RWPE1 (cell line): ENCODE measurements around the gene NLRP4.

Experiments
- CTCF ChIA-PET: fragments of 350-600 bp; sonication (Branson Sonifier 250); formaldehyde crosslinking; extraction: SDS; loops from one replicate; lab custom pipeline; 2021; lab: Yijun Ruan, JAX
- POLR2A ChIA-PET: fragments of 400-600 bp; formaldehyde crosslinking; extraction: SDS; loops from one replicate; lab custom pipeline; 2020; ENCODE audit warnings: antibody characterized with exemption; ENCODE audit not compliant: low non-redundant PET; lab: Yijun Ruan, JAX
- DNase-seq: peaks from one replicate; pipeline ENCODE4 v3.0.0; 2012; ENCODE audit warnings: low spot score
- H3K27ac ChIP-seq: fragments of 450-650 bp; 2 replicates; pipeline ENCODE4 v1.5.1; 2017
- TF ChIP-seq, protein P1 (sequence below): fragments of 450-650 bp; conservative IDR thresholded peaks from 2 replicates; pipeline ENCODE4 v1.5.1; 2017; ENCODE audit warnings: low read depth, mild to moderate bottlenecking

NLRP4 gene

DNA sequence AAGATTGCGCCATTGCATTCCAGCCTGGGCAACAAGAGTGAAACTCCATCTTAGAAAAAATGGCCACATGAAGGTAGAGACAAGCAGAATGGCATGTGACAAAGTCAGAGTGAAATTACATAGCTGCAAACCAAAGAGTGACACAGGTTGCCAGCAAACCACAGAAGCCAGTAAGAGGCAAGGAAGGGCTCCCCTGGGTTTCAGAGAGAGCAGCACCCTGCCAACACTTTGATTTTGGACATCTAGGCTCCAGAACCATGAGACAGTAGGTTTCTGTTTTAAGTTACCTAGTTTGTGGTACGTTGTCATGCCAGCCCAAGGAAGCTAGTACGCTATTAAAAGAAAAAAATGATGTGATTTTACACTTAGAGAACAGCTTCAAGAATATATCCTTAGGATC is 1.9 kb downstream of the NLRP4 start:
- CTCF ChIA-PET: no interaction called here
- no peak overlapping the region for H3K27ac ChIP-seq
- DNase-seq: no peak
- POLR2A ChIA-PET: no interaction called here
- TF ChIP-seq, protein P1, sequence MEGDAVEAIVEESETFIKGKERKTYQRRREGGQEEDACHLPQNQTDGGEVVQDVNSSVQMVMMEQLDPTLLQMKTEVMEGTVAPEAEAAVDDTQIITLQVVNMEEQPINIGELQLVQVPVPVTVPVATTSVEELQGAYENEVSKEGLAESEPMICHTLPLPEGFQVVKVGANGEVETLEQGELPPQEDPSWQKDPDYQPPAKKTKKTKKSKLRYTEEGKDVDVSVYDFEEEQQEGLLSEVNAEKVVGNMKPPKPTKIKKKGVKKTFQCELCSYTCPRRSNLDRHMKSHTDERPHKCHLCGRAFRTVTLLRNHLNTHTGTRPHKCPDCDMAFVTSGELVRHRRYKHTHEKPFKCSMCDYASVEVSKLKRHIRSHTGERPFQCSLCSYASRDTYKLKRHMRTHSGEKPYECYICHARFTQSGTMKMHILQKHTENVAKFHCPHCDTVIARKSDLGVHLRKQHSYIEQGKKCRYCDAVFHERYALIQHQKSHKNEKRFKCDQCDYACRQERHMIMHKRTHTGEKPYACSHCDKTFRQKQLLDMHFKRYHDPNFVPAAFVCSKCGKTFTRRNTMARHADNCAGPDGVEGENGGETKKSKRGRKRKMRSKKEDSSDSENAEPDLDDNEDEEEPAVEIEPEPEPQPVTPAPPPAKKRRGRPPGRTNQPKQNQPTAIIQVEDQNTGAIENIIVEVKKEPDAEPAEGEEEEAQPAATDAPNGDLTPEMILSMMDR: no peak

DNA sequence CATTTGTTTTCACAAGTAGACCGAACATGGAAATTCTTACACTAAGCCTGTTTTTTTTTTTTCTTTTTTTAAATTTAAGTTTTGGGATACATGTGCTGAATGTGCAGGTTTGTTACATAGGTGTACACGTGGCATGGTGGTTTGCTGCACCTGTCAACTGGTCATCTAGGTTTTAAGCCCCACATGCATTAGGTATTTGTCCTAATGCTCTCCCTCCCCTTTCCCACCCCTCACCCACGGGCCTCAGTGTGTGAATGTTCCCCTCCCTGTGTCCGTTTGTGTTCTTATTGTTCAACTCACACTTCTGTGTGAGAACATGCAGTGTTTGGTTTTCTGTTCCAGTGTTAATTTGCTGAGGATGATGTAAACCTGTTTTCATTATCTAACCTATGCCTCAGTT is 2.6 kb downstream of the NLRP4 start:
- no peak for DNase-seq
- no peak overlapping the region for H3K27ac ChIP-seq
- POLR2A ChIA-PET: no interaction called here
- CTCF ChIA-PET: no interaction called here
- TF ChIP-seq, protein P1: no peak

DNA sequence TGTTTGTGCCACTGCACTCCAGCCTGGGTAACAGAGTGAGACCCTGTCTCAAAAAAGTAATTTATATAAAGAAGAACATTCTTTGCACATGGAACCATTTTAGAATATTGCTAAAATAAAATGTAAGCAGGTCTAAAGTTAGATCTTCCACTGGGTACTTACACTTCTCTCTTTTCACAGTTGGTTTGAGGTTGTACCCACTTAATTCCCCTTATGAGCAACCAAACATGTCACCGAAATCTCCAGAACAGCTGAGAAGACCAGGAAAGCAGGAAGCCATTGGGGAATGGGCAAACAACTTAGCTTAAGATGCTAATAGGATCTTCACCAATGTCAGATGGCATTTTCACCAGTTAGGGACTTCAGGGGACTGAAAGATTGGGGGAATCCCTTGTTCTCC is 18.8 kb downstream of the NLRP4 start:
- TF ChIP-seq, protein P1: no peak
- ChIA-PET POLR2A (no interaction called here), CTCF (no interaction called here)
- no peak for DNase-seq
- H3K27ac ChIP-seq: no peak overlapping the region

DNA sequence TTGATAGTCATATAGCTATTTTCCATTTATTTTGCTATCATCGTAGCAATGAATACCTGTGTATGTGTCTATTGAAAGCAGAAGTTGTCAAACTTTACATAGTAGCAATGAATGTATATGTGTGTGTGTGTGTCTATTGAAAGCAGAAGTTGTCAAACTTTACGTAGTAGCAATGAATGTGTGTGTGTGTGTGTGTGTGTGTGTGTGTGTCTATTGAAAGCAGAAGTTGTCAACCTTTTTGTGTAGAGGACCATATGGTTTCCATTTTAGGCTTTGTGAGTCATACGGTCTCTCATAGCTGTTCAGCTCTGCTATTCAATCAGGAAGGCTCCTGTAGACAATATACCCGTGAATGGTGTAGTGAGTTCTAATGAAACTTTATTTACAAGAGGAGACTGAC is 20.8 kb downstream of the NLRP4 start:
- no peak overlapping the region for H3K27ac ChIP-seq
- TF ChIP-seq, protein P1: no peak
- DNase-seq: no peak
- POLR2A ChIA-PET: no interaction called here
- CTCF ChIA-PET: no interaction called here

DNA sequence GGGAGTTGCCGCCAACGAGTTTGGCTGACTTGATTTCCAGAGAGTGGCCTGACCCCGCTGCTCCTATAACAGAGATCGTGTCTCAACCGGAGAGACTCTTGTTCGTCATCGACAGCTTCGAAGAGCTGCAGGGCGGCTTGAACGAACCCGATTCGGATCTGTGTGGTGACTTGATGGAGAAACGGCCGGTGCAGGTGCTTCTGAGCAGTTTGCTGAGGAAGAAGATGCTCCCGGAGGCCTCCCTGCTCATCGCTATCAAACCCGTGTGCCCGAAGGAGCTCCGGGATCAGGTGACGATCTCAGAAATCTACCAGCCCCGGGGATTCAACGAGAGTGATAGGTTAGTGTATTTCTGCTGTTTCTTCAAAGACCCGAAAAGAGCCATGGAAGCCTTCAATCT is 21.6 kb downstream of the NLRP4 start:
- ChIA-PET CTCF (no interaction called here), POLR2A (no interaction called here)
- H3K27ac ChIP-seq: no peak overlapping the region
- TF ChIP-seq, protein P1: no peak
- no peak for DNase-seq

DNA sequence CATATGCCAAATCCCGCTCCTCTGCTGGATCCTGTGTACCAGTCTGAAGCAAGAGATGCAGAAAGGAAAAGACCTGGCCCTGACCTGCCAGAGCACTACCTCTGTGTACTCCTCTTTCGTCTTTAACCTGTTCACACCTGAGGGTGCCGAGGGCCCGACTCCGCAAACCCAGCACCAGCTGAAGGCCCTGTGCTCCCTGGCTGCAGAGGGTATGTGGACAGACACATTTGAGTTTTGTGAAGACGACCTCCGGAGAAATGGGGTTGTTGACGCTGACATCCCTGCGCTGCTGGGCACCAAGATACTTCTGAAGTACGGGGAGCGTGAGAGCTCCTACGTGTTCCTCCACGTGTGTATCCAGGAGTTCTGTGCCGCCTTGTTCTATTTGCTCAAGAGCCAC is 22.1 kb downstream of the NLRP4 start:
- ChIA-PET CTCF (no interaction called here), POLR2A (no interaction called here)
- H3K27ac ChIP-seq: no peak overlapping the region
- TF ChIP-seq, protein P1: no peak
- no peak for DNase-seq

DNA sequence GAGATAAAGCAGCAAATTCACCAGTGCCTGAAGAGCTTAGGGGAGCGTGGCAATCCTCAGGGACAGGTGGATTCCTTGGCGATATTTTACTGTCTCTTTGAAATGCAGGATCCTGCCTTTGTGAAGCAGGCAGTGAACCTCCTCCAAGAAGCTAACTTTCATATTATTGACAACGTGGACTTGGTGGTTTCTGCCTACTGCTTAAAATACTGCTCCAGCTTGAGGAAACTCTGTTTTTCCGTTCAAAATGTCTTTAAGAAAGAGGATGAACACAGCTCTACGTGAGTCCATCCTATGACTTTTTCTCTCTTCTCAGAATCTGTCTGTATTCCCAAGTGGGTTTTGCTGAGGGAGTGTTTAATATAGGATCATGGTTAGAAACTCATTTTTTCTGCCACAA is 22.6 kb downstream of the NLRP4 start:
- ChIA-PET CTCF (interaction anchor here (0.7 kb wide), 1 partner anchor 49 kb away, joined by 4 read pairs; no protein-coding TSS in a partner anchor), POLR2A (no interaction called here)
- DNase-seq: no peak
- H3K27ac ChIP-seq: no peak overlapping the region
- TF ChIP-seq, protein P1: no peak
